Adrenal gland (tissue), 12 donors: ENCODE data around the gene KCNB1. TPM values are rescaled to one million over a fixed set of nuclear protein-coding genes. Genes with fewer than 3 reads are reported as not detected.
A peak's percentile ranks its signal among the peaks of the same experiment; 100 is the strongest.

Experiments used
- DNase-seq, 7 donors: peaks; one replicate each; pipeline ENCODE4 v3.0.0-alpha.2; 2019 to 2020
- H3K27ac ChIP-seq, 5 donors: fragments of 200-600 bp; sonication (generic) in 4 of 5; 1 replicate in 3 of 5; 2 replicates in 2 of 5; pipeline versions ENCODE4 v1.5.1 to v1.8.0; 2016 to 2020; ENCODE audit warnings: mild to moderate bottlenecking in 1 of 5
- H3K27me3 ChIP-seq: fragments of 200-600 bp; 2 replicates; pipeline ENCODE4 v1.8.0; 2021
- H3K36me3 ChIP-seq, 2 donors: fragments of 200-600 bp; replicated peaks in 1 of 2; 1 replicate in 1 of 2; 2 replicates in 1 of 2; pipeline versions ENCODE4 v1.5.1 to v1.8.0; 2018 to 2022
- H3K4me1 ChIP-seq, 2 donors: fragments of 200-600 bp; replicated peaks in 1 of 2; 1 replicate in 1 of 2; 2 replicates in 1 of 2; pipeline versions ENCODE4 v1.5.1 to v1.8.0; 2018 to 2021
- H3K4me3 ChIP-seq, 4 donors: fragments of 200-600 bp; sonication (generic) in 3 of 4; one replicate each; pipeline ENCODE4 v1.5.1; 2016 to 2018
- H3K9me3 ChIP-seq, 3 donors: fragments of 200-600 bp; sonication (generic) in 1 of 3; replicated peaks in 1 of 3; 1 replicate in 2 of 3; 2 replicates in 1 of 3; pipeline versions ENCODE4 v1.5.1 to v1.8.0; 2016 to 2021
- POLR2A ChIP-seq, 2 donors: fragments of 450-650 bp; IDR thresholded peaks; one replicate each; pipeline ENCODE4 v1.6.1; 2017; ENCODE audit warnings: antibody characterized with exemption in 2 of 2, mild to moderate bottlenecking in 2 of 2, moderate library complexity in 1 of 2
- WGBS, 4 donors: extraction: QIAGEN DNeasy Blood & Tissue Kit in 2 of 4; methylation state at CpG; one replicate each; pipeline versions ENCODE4 v1.1.5 to v1.1.7; 2013 to 2017; 5-methylcytosine and 5-hydroxymethylcytosine counted together
- intact Hi-C, 2 donors: fragments of 100-400 bp; cut with DNase I; formaldehyde crosslinking; loops; one replicate each; pipeline versions ENCODE4 v1.14.1 to v1.15.0; 2022 to 2023
- polyA plus RNA-seq, 3 donors: library from polyadenylated mRNA; stranded (reverse); fragments of 200-250 nt in 2 of 3; fragments of 350-450 nt in 1 of 3; fragmentation: Illumina TruSeq in 1 of 3; extraction: RNeasy Lipid Tissue Mini Kit (QIAGEN cat#74804) in 1 of 3; gene quantifications; one replicate each; pipeline ENCODE4 v1.2.3, GENCODE V29; 2013 to 2014
- total RNA-seq, 9 donors: library from RNA; depleted of rRNA in 4 of 9; stranded (reverse); fragments of >200 nt in 4 of 9; fragments of 120-200 nt in 1 of 9; fragmentation: NEBNext Ultra II Directional in 1 of 9; extraction: Animal tissue kit (Norgen Biotek cat#: 25700) in 1 of 9; gene quantifications; one replicate each; pipeline versions ENCODE4 v1.1.0 to v1.2.4, GENCODE V29; 2013 to 2023
- TF ChIP-seq, protein P1 (sequence below), 6 experiments: fragments of 450-650 bp in 4 of 6; fragments of 200-600 bp in 2 of 6; sonication (generic) in 1 of 6; IDR thresholded peaks; 1 replicate in 5 of 6; 2 replicates in 1 of 6; pipeline versions ENCODE4 v1.5.1 to v1.8.0; 2016 to 2021; ENCODE audit warnings: antibody characterized with exemption in 6 of 6, mild to moderate bottlenecking in 2 of 6, moderate library complexity in 1 of 6
- donor health status: healthy with polysubstance abuse.
- donor health status: Bipolar disorder and iron deficiency.
- donor health status: DM: yes; HTN: yes; CAD: no.
- donor health status: DM: no; HTN: no; CAD: no.
- donor health status: DM: no; HTN: no; CAD: no.
- donor health status: DM: yes; HTN: yes; CAD: no.

Gene KCNB1
- total and polyA plus RNA-seq, 12 donors = 0.11 to 8.2 (median 1.3) TPM

DNA sequence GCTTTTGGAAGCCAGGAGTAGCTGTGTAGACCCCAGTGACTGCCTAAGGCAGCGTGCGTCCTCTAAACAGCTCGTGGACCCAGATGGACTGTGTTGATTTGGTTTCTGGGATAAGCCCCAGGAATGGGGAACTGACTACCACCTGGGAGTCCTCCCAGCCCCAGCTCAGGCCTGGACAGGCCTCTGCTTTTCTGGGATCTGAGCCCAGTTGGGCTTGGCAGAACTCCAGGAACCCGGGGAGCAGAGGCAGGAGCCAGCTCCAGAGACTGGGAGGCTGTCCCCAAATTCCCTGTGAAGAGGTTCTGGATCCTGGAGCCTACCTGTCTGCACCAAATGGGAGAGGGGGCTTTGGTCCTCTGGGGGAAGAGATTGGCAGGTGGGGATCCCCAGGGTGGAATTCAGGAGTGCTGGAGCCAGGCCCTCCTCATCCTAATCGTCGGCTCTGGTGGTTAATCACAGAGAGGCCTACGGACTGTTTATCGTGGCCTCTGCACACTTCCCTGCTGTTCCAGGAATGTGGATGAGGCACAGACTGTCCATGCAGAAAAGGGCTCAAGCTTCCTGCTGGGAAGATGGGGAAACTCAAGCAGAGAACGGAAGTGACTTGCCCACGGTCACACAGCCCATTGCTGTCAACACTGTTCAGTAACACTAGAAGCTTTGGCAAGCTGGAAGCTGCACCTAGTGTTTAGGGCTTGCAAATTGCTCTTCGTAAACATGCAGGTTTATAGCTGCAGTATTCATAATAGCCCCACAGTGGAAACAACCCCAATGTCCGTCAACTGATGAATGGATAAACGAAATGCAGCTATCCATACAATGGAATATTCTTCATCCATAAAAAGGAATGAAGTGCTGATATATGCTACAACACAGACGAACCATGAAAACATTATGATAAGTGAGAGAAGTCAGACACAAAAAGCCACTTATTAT, 100.6 kb downstream of the KCNB1 start:
- H3K4me1 ChIP-seq = no peaks in the 10 kb centered on the region
- H3K27ac ChIP-seq = no peak overlapping the region
- no peak overlapping the region for H3K4me3 ChIP-seq
- intact Hi-C loops = loop anchor here in 1 of 2 donors (10.0 kb wide), 1 partner anchor 103 kb away; the partner anchor contains the start of gene KCNB1
- no peaks in the 10 kb centered on the region for H3K36me3 ChIP-seq
- WGBS, 4 donors = 65 to 76% (median 75%) methylated on average over 12 to 14 of the region's 14 CpGs
- peak; percentile 59 to 87 (median 68) for DNase-seq
- no peaks in the 10 kb centered on the region for H3K27me3 ChIP-seq
- H3K9me3 ChIP-seq = no peaks in the 10 kb centered on the region
- no peak for TF ChIP-seq POLR2A (IDR thresholded peaks at IDR 0.05)
- TF ChIP-seq, protein P1, sequence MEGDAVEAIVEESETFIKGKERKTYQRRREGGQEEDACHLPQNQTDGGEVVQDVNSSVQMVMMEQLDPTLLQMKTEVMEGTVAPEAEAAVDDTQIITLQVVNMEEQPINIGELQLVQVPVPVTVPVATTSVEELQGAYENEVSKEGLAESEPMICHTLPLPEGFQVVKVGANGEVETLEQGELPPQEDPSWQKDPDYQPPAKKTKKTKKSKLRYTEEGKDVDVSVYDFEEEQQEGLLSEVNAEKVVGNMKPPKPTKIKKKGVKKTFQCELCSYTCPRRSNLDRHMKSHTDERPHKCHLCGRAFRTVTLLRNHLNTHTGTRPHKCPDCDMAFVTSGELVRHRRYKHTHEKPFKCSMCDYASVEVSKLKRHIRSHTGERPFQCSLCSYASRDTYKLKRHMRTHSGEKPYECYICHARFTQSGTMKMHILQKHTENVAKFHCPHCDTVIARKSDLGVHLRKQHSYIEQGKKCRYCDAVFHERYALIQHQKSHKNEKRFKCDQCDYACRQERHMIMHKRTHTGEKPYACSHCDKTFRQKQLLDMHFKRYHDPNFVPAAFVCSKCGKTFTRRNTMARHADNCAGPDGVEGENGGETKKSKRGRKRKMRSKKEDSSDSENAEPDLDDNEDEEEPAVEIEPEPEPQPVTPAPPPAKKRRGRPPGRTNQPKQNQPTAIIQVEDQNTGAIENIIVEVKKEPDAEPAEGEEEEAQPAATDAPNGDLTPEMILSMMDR (IDR thresholded peaks at IDR 0.05) = no peak

DNA sequence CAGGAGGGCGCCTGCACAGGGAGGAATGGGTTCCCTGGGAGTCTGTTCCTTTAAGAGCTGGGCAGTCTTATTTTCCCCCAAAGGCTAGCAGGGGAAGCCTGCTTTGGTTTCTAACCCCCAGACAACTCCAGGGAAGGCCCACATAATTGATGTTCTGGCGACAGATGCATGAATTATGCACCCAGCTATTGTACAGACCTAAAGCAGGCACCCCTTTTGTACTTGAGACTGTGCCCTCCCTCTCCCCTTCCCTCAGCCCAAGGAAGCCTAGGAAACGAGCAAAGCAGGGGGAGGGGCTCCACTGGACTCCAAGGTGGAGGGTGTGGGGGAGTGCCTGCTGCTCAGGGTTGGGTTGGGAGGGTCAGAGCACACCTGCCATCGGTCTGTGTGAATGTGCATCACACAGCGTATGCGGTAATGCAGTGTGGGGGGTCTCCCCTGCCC, 102.1 kb downstream of the KCNB1 start:
- 19 to 43% (median 35%) methylated on average over 4 to 6 of the region's 6 CpGs for WGBS, 4 donors
- intact Hi-C loops = loop anchor here in 1 of 2 donors (10.0 kb wide), 1 partner anchor 104 kb away; the partner anchor contains the start of gene KCNB1

DNA sequence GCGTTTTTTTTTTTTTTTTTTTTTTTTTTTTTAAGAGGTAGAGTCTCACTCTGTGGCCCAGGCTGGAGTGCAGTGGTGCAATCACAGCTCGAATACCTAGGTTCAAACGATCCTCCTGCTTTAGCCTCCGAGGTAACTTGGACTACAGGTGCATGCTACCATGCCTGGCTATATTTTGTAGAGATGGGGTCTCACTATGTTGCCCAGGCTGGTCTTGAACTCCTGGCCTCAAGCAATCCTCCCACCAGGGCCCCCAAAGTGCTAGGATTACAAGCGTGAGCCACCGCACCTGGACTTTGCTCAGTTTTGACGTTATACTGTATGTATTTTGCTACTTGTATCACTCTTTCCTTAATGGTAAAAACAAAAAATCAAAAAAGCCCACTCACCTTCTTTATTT, 103.1 kb downstream of the KCNB1 start:
- WGBS, 4 donors = 75 to 79% (median 78%) methylated on average over 7 of the region's 7 CpGs
- no peaks in the 10 kb centered on the region for H3K4me1 ChIP-seq
- DNase-seq = no peak

More for the DNA sequence above, 102.1 kb downstream of the KCNB1 start:
- TF ChIP-seq, protein P1 (IDR thresholded peaks at IDR 0.05) = no peak
- no peak for TF ChIP-seq POLR2A (IDR thresholded peaks at IDR 0.05)
- no peaks in the 10 kb centered on the region for H3K9me3 ChIP-seq
- H3K4me1 ChIP-seq = no peaks in the 10 kb centered on the region
- H3K27me3 ChIP-seq = no peaks in the 10 kb centered on the region
- no peak overlapping the region for H3K27ac ChIP-seq
- DNase-seq = no peak
- no peak overlapping the region for H3K4me3 ChIP-seq
- no peaks in the 10 kb centered on the region for H3K36me3 ChIP-seq

DNA sequence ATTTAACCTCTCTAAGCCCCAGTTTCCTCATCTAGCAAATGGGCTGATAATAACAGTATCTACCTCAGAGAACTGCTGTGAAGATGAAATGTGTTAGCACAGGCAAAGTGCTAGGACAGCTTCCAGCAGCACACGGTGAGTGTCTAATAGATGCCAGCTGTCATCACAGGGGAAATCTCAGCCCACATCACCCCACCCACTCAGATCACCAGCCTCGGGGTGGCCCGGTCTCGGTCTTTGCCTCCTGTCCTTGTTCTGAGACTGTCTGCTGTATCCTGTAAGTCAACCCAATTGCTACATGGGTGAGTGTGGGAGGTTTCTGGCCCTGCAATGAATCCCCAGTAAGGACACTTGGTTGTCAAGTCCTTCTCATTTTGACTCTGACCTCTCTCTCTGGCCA, 105.1 kb downstream of the KCNB1 start:
- H3K27ac ChIP-seq = no peak overlapping the region
- WGBS, 4 donors = 50 to 100% (median 65%) methylated on average over 1 to 4 of the region's 4 CpGs
- H3K9me3 ChIP-seq = no peaks in the 10 kb centered on the region
- no peaks in the 10 kb centered on the region for H3K27me3 ChIP-seq
- TF ChIP-seq, protein P1 (IDR thresholded peaks at IDR 0.05) = no peak
- TF ChIP-seq POLR2A (IDR thresholded peaks at IDR 0.05) = no peak
- no peak for DNase-seq
- H3K4me3 ChIP-seq = no peak overlapping the region
- intact Hi-C loops = no loop called here
- H3K36me3 ChIP-seq = no peaks in the 10 kb centered on the region
- no peaks in the 10 kb centered on the region for H3K4me1 ChIP-seq

More for the DNA sequence above, 103.1 kb downstream of the KCNB1 start:
- Histone ChIP-seq H3K4me3 (no peak overlapping the region), H3K36me3 (no peaks in the 10 kb centered on the region), H3K27me3 (no peaks in the 10 kb centered on the region), H3K9me3 (no peaks in the 10 kb centered on the region), H3K27ac (no peak overlapping the region)
- no peak for TF ChIP-seq POLR2A (IDR thresholded peaks at IDR 0.05)
- intact Hi-C loops = no loop called here
